GOT3 (cell line): Measurements from ENCODE around the gene NUCB1.

Source experiments
- DNase-seq: peaks from one replicate; lab custom pipeline; 2025; ENCODE audit warnings: mixed read lengths; lab: John Stamatoyannopoulos, UW

The NUCB1 gene

GRCh38 chr19:48935864-48936263 is 35.8 kb downstream of the NUCB1 start:
- DNase-seq: no peak

GRCh38 chr19:48938256-48938655 is 38.1 kb downstream of the NUCB1 start:
- no peak for DNase-seq

DNA sequence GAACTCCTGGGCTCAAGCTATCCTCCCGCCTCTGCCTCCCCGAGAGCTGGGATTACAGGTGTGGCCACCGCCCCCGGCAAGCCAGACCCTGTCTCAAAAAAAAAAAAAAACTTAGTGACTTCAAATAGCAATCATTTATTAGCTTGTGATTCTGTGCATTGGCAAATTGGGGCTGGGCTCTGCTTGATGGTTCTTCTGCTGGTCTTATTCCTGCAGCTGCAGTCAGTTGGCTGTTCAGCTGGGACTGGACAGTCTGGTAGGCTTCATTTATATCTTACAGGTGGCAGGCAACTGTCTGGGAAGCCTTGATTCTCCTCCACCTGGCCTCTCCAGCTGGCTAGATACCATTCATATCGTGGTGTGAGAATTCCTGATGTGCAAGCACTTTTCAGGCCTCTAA is 40.8 kb downstream of the NUCB1 start:
- no peak for DNase-seq

DNA sequence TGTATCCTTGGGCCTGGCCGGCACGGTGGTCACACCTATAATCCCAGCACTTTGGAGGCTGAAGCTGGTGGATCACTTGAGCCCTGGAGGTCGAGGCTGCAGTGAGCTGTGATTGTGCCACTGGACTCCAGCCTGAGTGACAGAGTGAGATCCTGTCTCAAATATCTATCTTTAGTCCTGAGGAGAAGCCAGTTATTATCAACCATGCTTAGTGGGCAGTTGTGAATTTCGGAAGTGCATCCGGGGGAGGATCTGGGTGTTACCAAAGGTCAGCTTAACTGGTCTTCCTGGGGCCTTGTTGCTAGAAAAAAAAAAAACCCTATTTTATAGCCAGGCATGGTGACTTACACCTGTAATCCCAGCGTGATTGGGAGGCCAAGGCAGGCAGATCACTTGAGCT is 43.0 kb downstream of the NUCB1 start:
- DNase-seq: no peak

- DNase-seq: no peak
These were observed 45.3 kb downstream of the NUCB1 start for GRCh38 chr19:48945415-48945814.

DNA sequence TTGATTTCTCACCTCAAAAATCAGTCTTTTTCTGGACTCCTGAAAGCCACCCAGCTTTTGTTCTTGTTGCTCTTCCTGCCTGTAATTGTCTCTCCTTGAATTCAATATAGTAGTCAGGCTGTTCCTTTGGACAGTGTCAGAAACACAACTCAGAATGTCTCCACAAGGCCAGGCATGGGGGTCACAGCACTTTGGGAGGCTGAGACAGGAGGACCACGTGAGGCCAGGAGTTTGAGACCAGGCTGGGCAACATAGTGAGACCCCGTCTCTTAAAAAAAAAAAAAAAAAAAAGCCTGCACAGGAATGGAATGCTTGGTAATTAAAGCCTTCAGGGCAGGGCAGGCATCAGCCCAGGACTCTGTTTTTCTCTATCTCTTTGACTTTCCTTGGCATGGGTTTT is 45.7 kb downstream of the NUCB1 start:
- DNase-seq: no peak

- no peak for DNase-seq
These were observed 46.5 kb downstream of the NUCB1 start for GRCh38 chr19:48946463-48947257.

GRCh38 chr19:48947258-48947542 is 47.1 kb downstream of the NUCB1 start:
- DNase-seq: no peak

GRCh38 chr19:48950159-48950558 is 50.0 kb downstream of the NUCB1 start:
- no peak for DNase-seq

DNA sequence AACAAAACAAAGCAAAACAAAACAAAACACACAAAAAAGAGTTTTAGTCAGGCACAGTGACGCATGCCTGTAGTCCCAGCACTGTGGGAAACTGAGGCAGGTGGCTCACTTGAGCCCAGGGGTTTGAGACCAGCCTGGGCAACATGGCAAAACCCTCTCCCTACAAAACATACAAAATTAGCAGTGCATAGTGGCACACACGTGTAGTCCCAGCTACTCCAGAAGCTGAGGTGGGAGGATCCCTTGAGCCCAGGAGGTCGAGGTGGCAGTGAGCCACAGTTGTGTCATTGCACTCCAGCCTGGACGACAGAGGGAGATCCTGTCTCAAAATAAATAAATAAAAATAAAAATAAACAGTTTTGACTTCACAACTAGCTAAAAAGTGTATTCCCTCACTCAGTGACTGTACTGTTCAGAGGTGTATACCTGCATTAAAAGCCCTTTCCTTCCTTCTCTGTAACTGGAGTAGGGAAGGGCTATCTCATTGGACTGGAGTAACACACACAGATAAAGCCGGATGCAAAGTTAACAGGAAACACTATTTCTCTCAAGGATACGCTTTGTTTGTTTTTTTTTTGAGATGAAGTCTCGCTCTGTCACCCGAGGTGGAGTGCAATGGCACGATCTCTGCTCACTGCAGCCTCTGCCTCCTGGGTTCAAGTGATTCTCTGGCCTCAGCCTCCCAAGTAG is 50.9 kb downstream of the NUCB1 start:
- no peak for DNase-seq

- no peak for DNase-seq
These were observed 53.0 kb downstream of the NUCB1 start for GRCh38 chr19:48953141-48953540.

- DNase-seq: no peak
These were observed 54.0 kb downstream of the NUCB1 start for GRCh38 chr19:48953990-48954594.

DNA sequence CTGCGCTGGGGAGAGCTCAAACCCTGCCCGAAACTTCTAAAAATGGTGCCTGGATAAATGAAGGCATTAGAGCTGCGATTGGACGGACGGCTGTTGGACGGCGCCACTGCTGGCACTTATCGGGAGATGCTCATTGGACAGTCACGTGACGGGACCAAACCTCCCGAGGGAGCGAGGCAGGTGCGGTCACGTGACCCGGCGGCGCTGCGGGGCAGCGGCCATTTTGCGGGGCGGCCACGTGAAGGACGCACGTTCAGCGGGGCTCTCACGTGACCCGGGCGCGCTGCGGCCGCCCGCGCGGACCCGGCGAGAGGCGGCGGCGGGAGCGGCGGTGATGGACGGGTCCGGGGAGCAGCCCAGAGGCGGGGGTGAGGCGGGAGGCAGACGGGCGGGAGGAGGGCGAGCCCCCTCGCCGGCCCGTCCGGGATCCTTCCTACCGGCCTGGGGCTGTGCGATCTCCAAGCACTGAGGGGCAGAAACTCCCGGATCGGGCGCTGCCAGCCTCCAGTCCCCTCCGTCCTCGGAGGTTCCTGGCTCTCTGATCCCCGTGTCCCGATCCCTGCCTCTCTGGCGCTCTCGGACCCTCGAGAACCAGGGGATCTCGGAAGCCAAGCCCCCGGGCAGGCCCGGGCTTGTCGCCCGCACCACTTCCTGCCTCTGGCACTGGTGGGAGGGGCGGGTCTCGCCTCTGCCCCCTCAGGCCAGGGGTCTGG is 54.6 kb downstream of the NUCB1 start, which contains the start of gene BAX:
TSS of gene BAX (plus strand) at position 281 of the 713 bp plus-strand sequence. CDS start at position 335, 54 bp downstream.
- DNase-seq: peak; percentile 79

- DNase-seq: no peak
These were observed 55.3 kb downstream of the NUCB1 start for GRCh38 chr19:48955308-48955958.

DNA sequence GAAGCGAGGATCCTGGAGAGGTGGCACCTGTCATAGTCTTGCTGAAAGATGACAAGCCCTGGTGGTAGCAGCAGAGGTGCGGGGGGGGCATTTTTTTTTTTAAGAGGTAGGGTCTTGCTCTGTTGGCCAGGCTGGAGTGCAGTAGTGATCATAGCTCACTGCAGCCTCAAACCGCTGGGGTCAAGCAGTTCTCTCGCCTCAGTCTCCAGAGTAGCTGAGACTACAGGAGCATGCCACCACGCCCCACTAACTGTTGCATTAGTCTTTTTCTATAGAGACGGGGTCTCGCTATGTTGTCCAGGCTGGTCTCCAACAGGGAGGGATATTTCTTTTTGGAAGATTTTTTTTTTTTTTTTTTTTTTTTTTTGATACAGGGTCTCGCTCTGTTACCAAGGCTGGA is 57.9 kb downstream of the NUCB1 start:
- no peak for DNase-seq

GRCh38 chr19:48959341-48960239 is 59.5 kb downstream of the NUCB1 start:
- DNase-seq: no peak

DNA sequence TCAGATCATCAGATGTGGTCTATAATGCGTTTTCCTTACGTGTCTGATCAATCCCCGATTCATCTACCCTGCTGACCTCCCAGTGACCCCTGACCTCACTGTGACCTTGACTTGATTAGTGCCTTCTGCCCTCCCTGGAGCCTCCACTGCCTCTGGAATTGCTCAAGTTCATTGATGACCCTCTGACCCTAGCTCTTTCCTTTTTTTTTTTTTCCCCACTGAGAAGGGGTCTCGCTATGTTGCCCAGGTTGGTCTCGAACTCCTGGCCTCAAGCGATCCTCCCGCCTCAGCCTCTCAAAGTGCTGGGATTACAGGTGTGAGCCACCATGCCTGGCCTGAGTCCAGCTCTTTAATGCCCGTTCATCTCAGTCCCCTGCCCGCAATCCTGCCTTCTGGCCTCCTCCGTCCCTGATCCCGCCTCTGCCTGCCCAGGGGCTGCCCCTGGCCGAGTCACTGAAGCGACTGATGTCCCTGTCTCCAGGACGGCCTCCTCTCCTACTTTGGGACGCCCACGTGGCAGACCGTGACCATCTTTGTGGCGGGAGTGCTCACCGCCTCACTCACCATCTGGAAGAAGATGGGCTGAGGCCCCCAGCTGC is 61.0 kb downstream of the NUCB1 start:
- no peak for DNase-seq

- no peak for DNase-seq
These were observed 61.5 kb downstream of the NUCB1 start for GRCh38 chr19:48961673-48962028.

DNA sequence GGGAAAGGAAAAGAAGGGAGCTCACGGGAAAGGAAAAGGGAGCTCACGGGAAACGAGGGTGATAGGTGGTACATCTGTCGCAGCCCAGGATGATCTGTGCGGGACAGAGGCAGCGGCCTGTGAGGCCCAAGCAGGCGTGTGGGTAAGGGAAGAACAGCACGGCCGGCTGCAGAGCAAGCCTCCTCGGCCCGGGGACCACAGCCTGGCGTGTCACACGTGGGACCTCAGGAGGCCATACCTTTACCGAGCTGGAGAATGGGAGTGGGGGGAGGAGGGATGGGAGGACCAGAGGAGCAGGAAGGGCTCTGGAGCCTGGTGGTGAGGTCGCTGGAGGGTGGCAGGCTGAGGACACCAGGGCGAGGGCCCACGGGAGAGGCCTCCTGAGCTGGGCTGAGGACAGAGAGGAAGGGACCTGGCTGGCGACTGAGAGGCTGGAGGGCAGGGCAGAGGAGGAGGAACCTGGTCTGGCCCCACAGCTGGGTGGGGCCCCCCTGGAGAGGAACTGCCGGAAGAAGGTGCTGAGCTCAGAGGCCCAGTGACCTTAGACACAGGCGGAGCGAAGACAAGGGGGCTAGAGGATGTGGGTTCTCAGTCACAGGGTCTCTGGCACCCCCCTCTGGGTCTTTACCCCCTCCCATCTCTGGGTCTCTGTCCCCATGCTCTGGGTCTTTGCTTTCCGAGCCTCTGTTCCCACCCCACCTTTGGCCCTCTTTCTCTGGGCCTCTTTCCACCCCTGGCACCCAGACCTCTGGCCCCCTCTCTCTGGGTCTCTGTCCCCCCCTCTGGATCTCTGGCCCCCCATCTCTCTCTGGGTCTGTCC is 62.1 kb downstream of the NUCB1 start:
- no peak for DNase-seq

DNA sequence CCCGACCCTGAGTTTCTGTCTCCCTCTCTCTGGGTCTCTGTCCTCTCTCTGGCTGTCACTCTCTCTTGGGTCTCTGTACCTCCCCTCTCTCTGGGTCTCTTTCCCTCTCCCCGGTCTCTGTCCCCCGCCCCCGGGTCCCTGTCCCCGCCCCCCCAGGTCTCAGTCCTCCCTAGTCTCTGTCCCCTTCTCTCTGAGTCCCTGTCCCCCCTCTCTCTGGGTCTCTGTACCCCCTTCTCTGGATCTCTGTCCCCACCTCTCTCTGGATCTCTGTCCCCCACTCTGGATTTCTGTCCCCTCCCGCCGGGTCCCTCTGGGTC is 62.7 kb downstream of the NUCB1 start:
- DNase-seq: no peak
